Vagina (tissue), 2 donors: Measurements from ENCODE around the gene LTO1.

Experiments
- CTCF ChIP-seq, 3 experiments: fragments of 450-650 bp in 2 of 3; fragments of 200-600 bp in 1 of 3; sonication (generic) in 1 of 3; IDR thresholded peaks; one replicate each; pipeline ENCODE4 v1.5.1; 2017 to 2019; ENCODE audit warnings: antibody characterized with exemption in 3 of 3, mild to moderate bottlenecking in 2 of 3, moderate library complexity in 2 of 3
- POLR2A ChIP-seq, 2 donors: fragments of 450-650 bp; IDR thresholded peaks; one replicate each; pipeline ENCODE4 v1.6.1; 2017; ENCODE audit warnings: antibody characterized with exemption in 2 of 2, mild to moderate bottlenecking in 2 of 2, moderate library complexity in 2 of 2

- no peak for TF ChIP-seq CTCF (IDR thresholded peaks at IDR 0.05)
- no peak for TF ChIP-seq POLR2A (IDR thresholded peaks at IDR 0.05)
Observed at GRCh38 chr11:69663326-69663725, 11.8 kb downstream of the LTO1 start.
